Measurements from ENCODE around the gene FAM222A.

- TF ChIP-seq EZH2 (IDR thresholded peaks at IDR 0.05) (no peak), POLR2AphosphoS5 (IDR thresholded peaks at IDR 0.05; ENCODE audit: borderline replicate concordance, low read depth, low read length) (no peak)
Measured at GRCh38 chr12:109709401-109709991, 4.1 kb upstream of the FAM222A start.
